ENCODE results near the gene FAM76A.

GRCh38 chr1:27760426-27760825 is 34.7 kb downstream of the FAM76A start:
- TF ChIP-seq POLR2A (IDR thresholded peaks at IDR 0.05) (no peak), CTCF (IDR thresholded peaks at IDR 0.05) (no peak), EP300 (IDR thresholded peaks at IDR 0.05) (no peak)

Measured in ovary (tissue), 3 donors.